IMR-90 (cell line): ENCODE data around the gene SRPK2.

ENCODE experiments used
- CEBPB ChIP-seq: IDR thresholded peaks from 2 replicates; pipeline ENCODE4 v1.6.1; 2012; ENCODE audit warnings: low read depth, low read length, improper control_type of control experiment
- CTCF ChIP-seq: conservative IDR thresholded peaks from 2 replicates; pipeline ENCODE4 v1.5.1; 2012; ENCODE audit warnings: mild to moderate bottlenecking, low read depth, low read length, improper control_type of control experiment
- MAZ ChIP-seq: IDR thresholded peaks from 2 replicates; pipeline ENCODE4 v1.6.1; 2012; ENCODE audit warnings: low read depth, mild to moderate bottlenecking, low read length, improper control_type of control experiment, moderate library complexity, borderline replicate concordance
- MXI1 ChIP-seq: IDR thresholded peaks from 2 replicates; pipeline ENCODE4 v1.6.1; 2012; ENCODE audit warnings: low read depth, mild to moderate bottlenecking, low read length, moderate library complexity, borderline replicate concordance
- POLR2A ChIP-seq: IDR thresholded peaks from 2 replicates; pipeline ENCODE4 v1.6.1; 2012; ENCODE audit warnings: mild to moderate bottlenecking, low read depth, low read length
- RAD21 ChIP-seq: IDR thresholded peaks from 2 replicates; pipeline ENCODE4 v1.6.1; 2012; ENCODE audit warnings: low read length, improper control_type of control experiment
- RCOR1 ChIP-seq: IDR thresholded peaks from 2 replicates; pipeline ENCODE4 v1.6.1; 2012; ENCODE audit warnings: mild to moderate bottlenecking, low read length, improper control_type of control experiment; ENCODE audit not compliant: insufficient replicate concordance
- RFX5 ChIP-seq: IDR thresholded peaks from 2 replicates; pipeline ENCODE4 v1.8.0; 2012; ENCODE audit warnings: low read depth, mild to moderate bottlenecking, low read length, moderate library complexity
- USF2 ChIP-seq: fragments of 150-350 bp; IDR thresholded peaks from 2 replicates; pipeline ENCODE4 v1.6.1; 2017; ENCODE audit warnings: mild to moderate bottlenecking, antibody characterized with exemption, low read length, low read depth

- no peak for TF ChIP-seq POLR2A
- no peak for TF ChIP-seq CTCF
- TF ChIP-seq CEBPB: no peak
- no peak for TF ChIP-seq RAD21
- TF ChIP-seq RCOR1: no peak
- no peak for TF ChIP-seq USF2
- no peak for TF ChIP-seq MAZ
- no peak for TF ChIP-seq RFX5
- TF ChIP-seq MXI1: no peak
Observed at GRCh38 chr7:105339404-105340323, 49.1 kb downstream of the SRPK2 start.
